ENCODE measurements around the gene KCNC4. TPM values are rescaled to one million over a fixed set of nuclear protein-coding genes. Genes with fewer than 3 reads are reported as not detected.

KCNC4 gene
- total RNA-seq, 1 donor from 2014 or later = 20.0 TPM

GRCh38 chr1:110211496-110212168 is 1.5 kb downstream of the KCNC4 start:
- Mint-ChIP-seq H3K36me3 (ENCODE audit: low read depth) (peaks cover 10% of the 10 kb centered on the region), H3K4me1 (peaks cover 45% of the 10 kb centered on the region), H3K27ac (peak overlapping the region; percentile 94), H3K9me3 (no peaks in the 10 kb centered on the region), H3K4me3 (peak overlapping the region; percentile 94), H3K27me3 (peaks cover 7% of the 10 kb centered on the region)
- intact Hi-C loops (cut with micrococcal nuclease) = loop anchor here (1.0 kb wide), 1 partner anchor 127 kb away; no protein-coding TSS in a partner anchor
- no peak for DNase-seq

- H3K9me3 Mint-ChIP-seq = no peaks in the 10 kb centered on the region
- DNase-seq = no peak
- H3K27ac Mint-ChIP-seq = peak overlapping the region; percentile 71
- H3K27me3 Mint-ChIP-seq = peaks cover 7% of the 10 kb centered on the region
- peak overlapping the region; percentile 85 for H3K4me3 Mint-ChIP-seq
- intact Hi-C loops (cut with micrococcal nuclease) = no loop called here
- H3K4me1 Mint-ChIP-seq = peaks cover 48% of the 10 kb centered on the region
- peaks cover 10% of the 10 kb centered on the region for H3K36me3 Mint-ChIP-seq (ENCODE audit: low read depth)
Measured at GRCh38 chr1:110212169-110213142, 2.3 kb downstream of the KCNC4 start.

DNA sequence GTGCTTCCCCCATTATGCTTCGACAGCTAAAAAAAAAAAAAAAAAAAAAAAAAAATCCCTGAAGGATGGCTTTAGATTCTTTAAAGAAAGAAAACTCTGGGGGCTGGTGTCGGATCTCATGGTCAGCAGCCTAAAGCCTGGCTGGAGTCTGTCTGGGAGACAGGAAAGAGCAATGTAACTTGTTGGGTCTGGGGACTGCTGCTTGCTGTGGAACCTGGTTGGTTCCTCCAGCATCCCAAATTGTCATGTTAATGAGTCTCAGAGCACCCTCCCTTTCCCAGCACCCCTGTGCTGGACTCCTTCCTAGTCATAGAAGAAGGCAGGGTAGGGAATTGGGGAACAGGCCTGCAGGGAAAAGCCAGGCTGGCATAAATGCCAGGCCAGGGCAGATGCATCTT is 3.0 kb downstream of the KCNC4 start:
- Mint-ChIP-seq H3K27ac (peak overlapping the region; percentile 62), H3K4me3 (peak overlapping the region; percentile 70), H3K9me3 (no peaks in the 10 kb centered on the region), H3K27me3 (peaks cover 7% of the 10 kb centered on the region), H3K36me3 (ENCODE audit: low read depth) (peaks cover 10% of the 10 kb centered on the region), H3K4me1 (peaks cover 49% of the 10 kb centered on the region)
- intact Hi-C loops (cut with micrococcal nuclease) = no loop called here
- no peak for DNase-seq

DNA sequence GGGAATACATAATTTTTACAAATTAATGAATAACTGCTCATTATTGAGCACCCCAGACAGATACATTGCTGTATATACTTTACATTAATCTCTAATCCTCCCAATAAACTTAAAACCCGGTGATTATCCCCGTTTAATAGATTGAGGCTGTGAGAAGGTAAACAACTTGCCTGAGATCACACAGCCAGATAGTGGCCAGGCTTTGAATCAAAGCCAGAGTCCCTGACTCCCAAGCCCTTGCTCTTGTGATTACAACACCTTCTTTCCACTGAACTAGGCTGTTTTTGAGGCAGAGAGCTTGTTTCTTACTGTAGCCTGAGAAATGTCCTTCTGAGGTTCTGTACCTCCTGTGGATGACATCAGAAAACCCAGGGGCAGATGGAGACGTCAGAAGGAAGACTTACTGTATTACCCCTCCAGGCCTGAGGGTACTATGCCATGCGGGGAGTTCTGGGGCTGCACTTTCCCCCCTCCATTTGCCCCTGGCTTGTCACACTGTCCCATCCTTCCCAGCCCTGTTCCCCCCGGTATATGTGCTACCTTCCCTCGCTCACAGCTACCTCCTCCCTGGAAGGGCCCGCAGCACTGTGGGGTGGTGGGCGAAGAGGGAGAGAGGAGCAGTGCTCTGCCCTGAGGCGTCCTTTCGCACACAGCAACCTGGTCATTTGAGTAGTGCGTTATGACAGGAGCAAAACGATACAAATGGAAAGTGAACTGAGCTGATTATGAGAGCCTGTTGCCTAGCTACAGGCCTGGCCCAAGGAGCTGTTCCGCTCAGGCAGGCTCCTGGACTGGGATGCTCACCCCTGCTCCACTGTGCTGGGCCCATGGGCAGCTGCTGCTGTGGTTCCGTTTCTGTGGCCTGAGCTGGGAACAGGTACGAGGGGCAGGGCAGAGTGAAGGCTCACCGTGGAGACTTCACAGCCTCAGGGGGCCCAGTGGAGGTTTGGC is 4.6 kb downstream of the KCNC4 start:
- no peak overlapping the region for H3K4me3 Mint-ChIP-seq
- no peaks in the 10 kb centered on the region for H3K9me3 Mint-ChIP-seq
- H3K27ac Mint-ChIP-seq = peak overlapping the region; percentile 71
- H3K36me3 Mint-ChIP-seq (ENCODE audit: low read depth) = peaks cover 10% of the 10 kb centered on the region
- peaks cover 7% of the 10 kb centered on the region for H3K27me3 Mint-ChIP-seq
- DNase-seq = no peak
- intact Hi-C loops (cut with micrococcal nuclease) = no loop called here
- H3K4me1 Mint-ChIP-seq = peaks cover 40% of the 10 kb centered on the region

- Mint-ChIP-seq H3K27ac (peak overlapping the region; percentile 2), H3K4me1 (peaks cover 39% of the 10 kb centered on the region), H3K4me3 (no peak overlapping the region), H3K27me3 (peaks cover 7% of the 10 kb centered on the region), H3K9me3 (no peaks in the 10 kb centered on the region), H3K36me3 (ENCODE audit: low read depth) (peaks cover 10% of the 10 kb centered on the region)
- no peak for DNase-seq
- intact Hi-C loops (cut with micrococcal nuclease) = no loop called here
Measured at GRCh38 chr1:110215621-110216515, 5.8 kb downstream of the KCNC4 start.

- H3K4me3 Mint-ChIP-seq = peak overlapping the region; percentile 8
- H3K27me3 Mint-ChIP-seq = peaks cover 6% of the 10 kb centered on the region
- H3K9me3 Mint-ChIP-seq = no peaks in the 10 kb centered on the region
- H3K27ac Mint-ChIP-seq = no peak overlapping the region
- no peak for DNase-seq
- peaks cover 37% of the 10 kb centered on the region for H3K4me1 Mint-ChIP-seq
- H3K36me3 Mint-ChIP-seq (ENCODE audit: low read depth) = peaks cover 8% of the 10 kb centered on the region
- intact Hi-C loops (cut with micrococcal nuclease) = loop anchor here (1.0 kb wide), 1 partner anchor 19 kb away; no protein-coding TSS in a partner anchor
Measured at GRCh38 chr1:110216844-110217444, 6.8 kb downstream of the KCNC4 start.

DNA sequence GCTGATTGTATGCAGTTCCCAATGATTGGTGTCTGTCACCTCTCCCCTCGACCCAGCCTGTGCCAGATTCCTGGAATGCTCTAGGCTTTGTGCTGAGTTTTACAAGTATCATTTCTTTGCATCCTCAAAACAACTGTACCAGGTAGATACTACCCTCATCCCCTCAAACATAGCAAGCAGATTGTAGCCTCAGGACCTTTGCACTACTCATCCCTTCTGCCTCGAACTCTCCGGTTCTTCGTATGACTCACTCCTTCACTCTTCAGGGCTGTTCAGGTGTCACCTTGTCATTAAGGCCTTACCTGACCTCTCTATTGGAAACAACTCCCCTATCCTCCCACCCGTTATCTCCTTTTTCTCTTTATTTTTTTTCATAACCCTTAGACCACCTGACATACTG is 8.0 kb downstream of the KCNC4 start:
- Mint-ChIP-seq H3K4me3 (no peak overlapping the region), H3K9me3 (no peaks in the 10 kb centered on the region), H3K4me1 (peaks cover 29% of the 10 kb centered on the region), H3K27ac (no peak overlapping the region), H3K27me3 (peaks cover under 1% of the 10 kb centered on the region), H3K36me3 (ENCODE audit: low read depth) (peaks cover 4% of the 10 kb centered on the region)
- intact Hi-C loops (cut with micrococcal nuclease) = no loop called here
- no peak for DNase-seq

GRCh38 chr1:110218739-110219138 is 8.6 kb downstream of the KCNC4 start:
- Mint-ChIP-seq H3K9me3 (no peaks in the 10 kb centered on the region), H3K27ac (no peak overlapping the region), H3K4me1 (peaks cover 24% of the 10 kb centered on the region), H3K36me3 (ENCODE audit: low read depth) (peaks cover under 1% of the 10 kb centered on the region), H3K4me3 (no peak overlapping the region), H3K27me3 (no peaks in the 10 kb centered on the region)
- DNase-seq = no peak
- intact Hi-C loops (cut with micrococcal nuclease) = no loop called here

GRCh38 chr1:110220324-110220723 is 10.2 kb downstream of the KCNC4 start:
- no peak for DNase-seq
- Mint-ChIP-seq H3K27ac (no peak overlapping the region), H3K4me1 (peaks cover 14% of the 10 kb centered on the region), H3K4me3 (no peak overlapping the region), H3K36me3 (ENCODE audit: low read depth) (no peaks in the 10 kb centered on the region), H3K27me3 (no peaks in the 10 kb centered on the region), H3K9me3 (no peaks in the 10 kb centered on the region)
- intact Hi-C loops (cut with micrococcal nuclease) = no loop called here

GRCh38 chr1:110221119-110221518 is 11.0 kb downstream of the KCNC4 start:
- intact Hi-C loops (cut with micrococcal nuclease) = no loop called here
- no peak for DNase-seq
- Mint-ChIP-seq H3K27me3 (no peaks in the 10 kb centered on the region), H3K36me3 (ENCODE audit: low read depth) (no peaks in the 10 kb centered on the region), H3K9me3 (no peaks in the 10 kb centered on the region), H3K4me3 (no peak overlapping the region), H3K27ac (no peak overlapping the region), H3K4me1 (peaks cover 14% of the 10 kb centered on the region)

- H3K9me3 Mint-ChIP-seq = no peaks in the 10 kb centered on the region
- H3K27ac Mint-ChIP-seq = no peak overlapping the region
- DNase-seq = no peak
- no peaks in the 10 kb centered on the region for H3K36me3 Mint-ChIP-seq (ENCODE audit: low read depth)
- H3K4me1 Mint-ChIP-seq = peaks cover 3% of the 10 kb centered on the region
- intact Hi-C loops (cut with micrococcal nuclease) = no loop called here
- no peak overlapping the region for H3K4me3 Mint-ChIP-seq
- H3K27me3 Mint-ChIP-seq = no peaks in the 10 kb centered on the region
Measured at GRCh38 chr1:110223127-110223526, 13.0 kb downstream of the KCNC4 start.

- H3K9me3 Mint-ChIP-seq = no peaks in the 10 kb centered on the region
- H3K27ac Mint-ChIP-seq = no peak overlapping the region
- DNase-seq = no peak
- H3K36me3 Mint-ChIP-seq (ENCODE audit: low read depth) = no peaks in the 10 kb centered on the region
- intact Hi-C loops (cut with micrococcal nuclease) = no loop called here
- H3K4me3 Mint-ChIP-seq = no peak overlapping the region
- no peaks in the 10 kb centered on the region for H3K27me3 Mint-ChIP-seq
- no peaks in the 10 kb centered on the region for H3K4me1 Mint-ChIP-seq
Measured at GRCh38 chr1:110223581-110223980, 13.5 kb downstream of the KCNC4 start.
